ENCODE data around the gene KLF11.

KLF11 gene

GRCh38 chr2:10022445-10022844, 20.9 kb upstream of the KLF11 start:
- no peak for TF ChIP-seq NFRKB (IDR thresholded peaks at IDR 0.05)
- TF ChIP-seq FOXA1 (IDR thresholded peaks at IDR 0.05): no peak
- no peak for TF ChIP-seq ZNF384 (IDR thresholded peaks at IDR 0.05)
- TF ChIP-seq L3MBTL2 (conservative IDR thresholded peaks at IDR 0.05): no peak
- TF ChIP-seq BHLHE40 (IDR thresholded peaks at IDR 0.05; ENCODE audit: borderline replicate concordance): no peak
- no peak for TF ChIP-seq SP1 (IDR thresholded peaks at IDR 0.05)
- TF ChIP-seq FOXM1 (IDR thresholded peaks at IDR 0.05; ENCODE audit: borderline replicate concordance): no peak
- TF ChIP-seq HDGF (IDR thresholded peaks at IDR 0.05; ENCODE audit: borderline replicate concordance): no peak
- no peak for TF ChIP-seq CTBP1 (IDR thresholded peaks at IDR 0.05; ENCODE audit: borderline replicate concordance)
- no peak for TF ChIP-seq FOXK2 (IDR thresholded peaks at IDR 0.05)
- no peak for TF ChIP-seq TARDBP (IDR thresholded peaks at IDR 0.05)
- no peak for TF ChIP-seq LEF1 (IDR thresholded peaks at IDR 0.05; ENCODE audit: borderline replicate concordance)
- no peak for TF ChIP-seq SUZ12 (IDR thresholded peaks at IDR 0.05)
- no peak for TF ChIP-seq ELF4 (IDR thresholded peaks at IDR 0.05)
- TF ChIP-seq PKNOX1 (IDR thresholded peaks at IDR 0.05): no peak
- TF ChIP-seq ARNT (IDR thresholded peaks at IDR 0.05): no peak
- CTCF ChIA-PET: interaction anchor here (0.9 kb wide), 1 partner anchor 38 kb away, joined by 5 read pairs; no protein-coding TSS in a partner anchor
- no peak for DNase-seq (ENCODE audit: extremely low spot score)
- POLR2A ChIA-PET: no interaction called here

GRCh38 chr2:10022966-10023662, 20.2 kb upstream of the KLF11 start:
- no peak for DNase-seq (ENCODE audit: extremely low spot score)
- no peak for TF ChIP-seq FOXM1 (IDR thresholded peaks at IDR 0.05; ENCODE audit: borderline replicate concordance)
- no peak for TF ChIP-seq ZNF384 (IDR thresholded peaks at IDR 0.05)
- TF ChIP-seq ARNT (IDR thresholded peaks at IDR 0.05): no peak
- no peak for TF ChIP-seq BHLHE40 (IDR thresholded peaks at IDR 0.05; ENCODE audit: borderline replicate concordance)
- no peak for TF ChIP-seq ELF4 (IDR thresholded peaks at IDR 0.05)
- no peak for TF ChIP-seq TARDBP (IDR thresholded peaks at IDR 0.05)
- ChIA-PET CTCF (no interaction called here), POLR2A (no interaction called here)

- TF ChIP-seq PKNOX1 (IDR thresholded peaks at IDR 0.05) (no peak), FOXK2 (IDR thresholded peaks at IDR 0.05) (no peak), NFRKB (IDR thresholded peaks at IDR 0.05) (no peak), L3MBTL2 (conservative IDR thresholded peaks at IDR 0.05) (no peak), FOXM1 (IDR thresholded peaks at IDR 0.05; ENCODE audit: borderline replicate concordance) (no peak), CTBP1 (IDR thresholded peaks at IDR 0.05; ENCODE audit: borderline replicate concordance) (no peak), SP1 (IDR thresholded peaks at IDR 0.05) (no peak), LEF1 (IDR thresholded peaks at IDR 0.05; ENCODE audit: borderline replicate concordance) (no peak), HDGF (IDR thresholded peaks at IDR 0.05; ENCODE audit: borderline replicate concordance) (no peak), BHLHE40 (IDR thresholded peaks at IDR 0.05; ENCODE audit: borderline replicate concordance) (no peak), FOXA1 (IDR thresholded peaks at IDR 0.05) (no peak), TARDBP (IDR thresholded peaks at IDR 0.05) (no peak), SUZ12 (IDR thresholded peaks at IDR 0.05) (no peak), ELF4 (IDR thresholded peaks at IDR 0.05) (no peak), ZNF384 (IDR thresholded peaks at IDR 0.05) (no peak)
- POLR2A ChIA-PET: no interaction called here
- CTCF ChIA-PET: interaction anchor here (0.6 kb wide), 1 partner anchor 1498 kb away, joined by 6 read pairs; no protein-coding TSS in a partner anchor
- DNase-seq (ENCODE audit: extremely low spot score): no peak
These were observed 16.3 kb upstream of the KLF11 start for GRCh38 chr2:10026940-10027569.

- POLR2A ChIA-PET: no interaction called here
- CTCF ChIA-PET: no interaction called here
- no peak for TF ChIP-seq ELF4 (IDR thresholded peaks at IDR 0.05)
- TF ChIP-seq TARDBP (IDR thresholded peaks at IDR 0.05): no peak
- TF ChIP-seq FOXA1 (IDR thresholded peaks at IDR 0.05): no peak
- no peak for TF ChIP-seq PKNOX1 (IDR thresholded peaks at IDR 0.05)
- TF ChIP-seq SP1 (IDR thresholded peaks at IDR 0.05): no peak
- TF ChIP-seq FOXM1 (IDR thresholded peaks at IDR 0.05; ENCODE audit: borderline replicate concordance): no peak
- TF ChIP-seq FOXK2 (IDR thresholded peaks at IDR 0.05): no peak
- no peak for TF ChIP-seq ARNT (IDR thresholded peaks at IDR 0.05)
- TF ChIP-seq ZNF384 (IDR thresholded peaks at IDR 0.05): no peak
- no peak for TF ChIP-seq NFRKB (IDR thresholded peaks at IDR 0.05)
- no peak for TF ChIP-seq HDGF (IDR thresholded peaks at IDR 0.05; ENCODE audit: borderline replicate concordance)
- no peak for TF ChIP-seq CTBP1 (IDR thresholded peaks at IDR 0.05; ENCODE audit: borderline replicate concordance)
- no peak for TF ChIP-seq LEF1 (IDR thresholded peaks at IDR 0.05; ENCODE audit: borderline replicate concordance)
- TF ChIP-seq L3MBTL2 (conservative IDR thresholded peaks at IDR 0.05): no peak
- TF ChIP-seq SUZ12 (IDR thresholded peaks at IDR 0.05): no peak
- TF ChIP-seq BHLHE40 (IDR thresholded peaks at IDR 0.05; ENCODE audit: borderline replicate concordance): no peak
- DNase-seq (ENCODE audit: extremely low spot score): no peak
These were observed 15.6 kb upstream of the KLF11 start for GRCh38 chr2:10027660-10028330.

GRCh38 chr2:10028407-10028987, 14.9 kb upstream of the KLF11 start:
- POLR2A ChIA-PET: no interaction called here
- no peak for DNase-seq (ENCODE audit: extremely low spot score)
- TF ChIP-seq SUZ12 (IDR thresholded peaks at IDR 0.05) (no peak), FOXM1 (IDR thresholded peaks at IDR 0.05; ENCODE audit: borderline replicate concordance) (no peak), PKNOX1 (IDR thresholded peaks at IDR 0.05) (no peak), NFRKB (IDR thresholded peaks at IDR 0.05) (no peak), CTBP1 (IDR thresholded peaks at IDR 0.05; ENCODE audit: borderline replicate concordance) (no peak), FOXA1 (IDR thresholded peaks at IDR 0.05) (no peak), ARNT (IDR thresholded peaks at IDR 0.05) (no peak), L3MBTL2 (conservative IDR thresholded peaks at IDR 0.05) (no peak), LEF1 (IDR thresholded peaks at IDR 0.05; ENCODE audit: borderline replicate concordance) (no peak), SP1 (IDR thresholded peaks at IDR 0.05) (no peak)
- CTCF ChIA-PET: no interaction called here

All from HEK293T (cell line).